Measurements from ENCODE around the gene RPS6KL1.

RPS6KL1 gene

DNA sequence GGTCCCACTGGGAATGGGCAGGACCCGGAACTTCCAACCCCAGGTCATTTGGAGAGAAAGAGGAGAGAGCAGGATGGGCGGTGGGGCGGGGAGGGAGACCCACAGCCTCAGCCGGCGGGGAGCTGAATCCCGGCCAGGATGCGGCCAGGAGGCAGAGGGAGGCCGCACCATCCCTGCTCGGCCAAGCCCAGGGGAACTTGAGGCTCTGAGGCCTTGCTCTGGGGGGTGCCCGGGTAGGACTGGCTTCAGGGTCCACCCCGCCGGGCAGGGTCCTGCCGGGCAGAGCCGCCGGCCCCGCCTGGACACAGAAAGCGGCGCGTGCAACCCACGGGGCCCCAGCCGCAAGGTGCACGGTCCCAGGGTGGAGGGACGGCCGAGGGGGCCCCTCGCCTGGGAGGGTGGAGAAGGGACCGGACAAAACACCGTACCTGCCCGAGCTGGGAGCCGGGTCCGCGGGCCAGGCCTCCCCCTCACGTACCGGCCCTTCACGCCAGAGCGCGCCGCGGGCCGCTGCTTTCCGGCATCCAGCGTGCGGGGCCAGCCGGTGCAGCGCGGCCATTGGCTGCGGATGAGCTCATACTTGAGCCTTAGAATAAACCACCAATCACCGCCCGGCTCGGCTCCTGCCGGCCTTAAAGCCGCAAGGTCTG is at the start of gene RPS6KL1:
Gene RPS6KL1 (minus strand): TSS at position 509 of the 650 bp plus-strand sequence. CDS start 1,719 bp downstream, outside the sequence.
- peak; percentile 100 for ATAC-seq
- TF ChIP-seq SNAI2 (CRISPR knock-in tag; IDR thresholded peaks at IDR 0.05) (peak; percentile 12; the same call in 1 of the 2 replicates), TCF4 (CRISPR knock-in tag; IDR thresholded peaks at IDR 0.05; ENCODE audit: borderline replicate concordance) (no peak)

DNA sequence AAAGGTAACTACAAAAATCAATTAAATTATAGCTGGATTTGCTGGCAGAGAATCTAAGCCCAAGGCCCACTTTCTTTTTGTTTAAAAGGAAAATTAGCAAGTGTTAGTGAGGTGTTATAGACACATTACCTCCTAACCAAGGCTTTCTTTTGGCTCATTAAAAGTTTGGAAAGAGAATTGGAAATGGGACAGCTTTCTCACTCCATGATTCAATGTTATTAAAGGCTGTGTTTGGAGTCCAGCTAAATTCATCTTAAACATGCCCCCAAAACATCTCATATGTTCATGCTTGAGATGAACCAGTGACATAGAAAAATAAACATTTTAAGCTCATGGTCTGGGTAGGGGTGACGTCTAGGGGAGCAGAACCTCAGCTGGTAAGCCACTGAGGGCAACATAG is 45.8 kb upstream of the RPS6KL1 start:
- no peak for ATAC-seq
- TF ChIP-seq SNAI2 (CRISPR knock-in tag; IDR thresholded peaks at IDR 0.05) (no peak), ESRRG (CRISPR knock-in tag; IDR thresholded peaks at IDR 0.05) (no peak)

DNA sequence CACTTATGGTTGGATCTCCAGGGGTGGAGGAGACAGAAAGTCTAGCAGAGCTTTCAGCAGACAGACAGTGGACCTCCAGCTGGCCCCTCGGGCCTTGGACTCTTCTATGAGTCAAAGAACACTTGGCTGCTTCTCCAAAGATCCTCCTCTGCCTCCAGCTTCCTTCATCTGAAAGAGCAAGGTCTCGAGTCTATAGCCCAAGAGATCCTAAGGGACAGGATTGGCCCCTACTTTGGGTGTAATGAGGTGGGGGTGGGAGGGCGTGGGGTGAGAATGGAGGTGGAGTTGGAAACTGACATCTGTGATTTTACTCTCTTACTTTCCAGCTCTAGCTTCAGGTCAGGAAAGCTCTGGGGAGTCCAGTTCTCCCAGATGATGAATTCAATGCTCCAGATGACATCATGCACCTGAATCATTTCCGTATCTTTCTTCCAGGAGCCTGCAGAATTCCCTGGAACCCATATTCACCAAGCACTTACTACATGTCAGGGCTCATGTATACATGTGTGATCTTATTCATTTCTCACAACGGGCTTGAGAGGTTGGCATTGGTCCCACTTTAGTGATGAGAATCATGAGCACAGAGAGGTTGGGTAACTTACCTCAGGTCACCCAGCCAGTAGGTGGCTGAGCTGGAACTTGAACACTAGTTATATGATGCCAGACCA is 42.6 kb upstream of the RPS6KL1 start:
- TF ChIP-seq ZNF8 (CRISPR knock-in tag; IDR thresholded peaks at IDR 0.05) (no peak), ZC3H10 (CRISPR knock-in tag; IDR thresholded peaks at IDR 0.05) (no peak), PPARA (CRISPR knock-in tag; IDR thresholded peaks at IDR 0.05; ENCODE audit: borderline replicate concordance) (no peak), ZFP30 (CRISPR knock-in tag; IDR thresholded peaks at IDR 0.05) (no peak), ARNTL (CRISPR knock-in tag; IDR thresholded peaks at IDR 0.05; ENCODE audit: borderline replicate concordance, low read depth) (no peak)
- TF ChIP-seq, protein P1, sequence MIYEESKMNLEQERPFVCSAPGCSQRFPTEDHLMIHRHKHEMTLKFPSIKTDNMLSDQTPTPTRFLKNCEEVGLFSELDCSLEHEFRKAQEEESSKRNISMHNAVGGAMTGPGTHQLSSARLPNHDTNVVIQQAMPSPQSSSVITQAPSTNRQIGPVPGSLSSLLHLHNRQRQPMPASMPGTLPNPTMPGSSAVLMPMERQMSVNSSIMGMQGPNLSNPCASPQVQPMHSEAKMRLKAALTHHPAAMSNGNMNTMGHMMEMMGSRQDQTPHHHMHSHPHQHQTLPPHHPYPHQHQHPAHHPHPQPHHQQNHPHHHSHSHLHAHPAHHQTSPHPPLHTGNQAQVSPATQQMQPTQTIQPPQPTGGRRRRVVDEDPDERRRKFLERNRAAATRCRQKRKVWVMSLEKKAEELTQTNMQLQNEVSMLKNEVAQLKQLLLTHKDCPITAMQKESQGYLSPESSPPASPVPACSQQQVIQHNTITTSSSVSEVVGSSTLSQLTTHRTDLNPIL (CRISPR knock-in tag; IDR thresholded peaks at IDR 0.05; ENCODE audit: low read depth), result no peak
- TF ChIP-seq, protein P2, sequence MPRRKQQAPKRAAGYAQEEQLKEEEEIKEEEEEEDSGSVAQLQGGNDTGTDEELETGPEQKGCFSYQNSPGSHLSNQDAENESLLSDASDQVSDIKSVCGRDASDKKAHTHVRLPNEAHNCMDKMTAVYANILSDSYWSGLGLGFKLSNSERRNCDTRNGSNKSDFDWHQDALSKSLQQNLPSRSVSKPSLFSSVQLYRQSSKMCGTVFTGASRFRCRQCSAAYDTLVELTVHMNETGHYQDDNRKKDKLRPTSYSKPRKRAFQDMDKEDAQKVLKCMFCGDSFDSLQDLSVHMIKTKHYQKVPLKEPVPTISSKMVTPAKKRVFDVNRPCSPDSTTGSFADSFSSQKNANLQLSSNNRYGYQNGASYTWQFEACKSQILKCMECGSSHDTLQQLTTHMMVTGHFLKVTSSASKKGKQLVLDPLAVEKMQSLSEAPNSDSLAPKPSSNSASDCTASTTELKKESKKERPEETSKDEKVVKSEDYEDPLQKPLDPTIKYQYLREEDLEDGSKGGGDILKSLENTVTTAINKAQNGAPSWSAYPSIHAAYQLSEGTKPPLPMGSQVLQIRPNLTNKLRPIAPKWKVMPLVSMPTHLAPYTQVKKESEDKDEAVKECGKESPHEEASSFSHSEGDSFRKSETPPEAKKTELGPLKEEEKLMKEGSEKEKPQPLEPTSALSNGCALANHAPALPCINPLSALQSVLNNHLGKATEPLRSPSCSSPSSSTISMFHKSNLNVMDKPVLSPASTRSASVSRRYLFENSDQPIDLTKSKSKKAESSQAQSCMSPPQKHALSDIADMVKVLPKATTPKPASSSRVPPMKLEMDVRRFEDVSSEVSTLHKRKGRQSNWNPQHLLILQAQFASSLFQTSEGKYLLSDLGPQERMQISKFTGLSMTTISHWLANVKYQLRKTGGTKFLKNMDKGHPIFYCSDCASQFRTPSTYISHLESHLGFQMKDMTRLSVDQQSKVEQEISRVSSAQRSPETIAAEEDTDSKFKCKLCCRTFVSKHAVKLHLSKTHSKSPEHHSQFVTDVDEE (CRISPR knock-in tag; IDR thresholded peaks at IDR 0.05), result no peak
- no peak for ATAC-seq

DNA sequence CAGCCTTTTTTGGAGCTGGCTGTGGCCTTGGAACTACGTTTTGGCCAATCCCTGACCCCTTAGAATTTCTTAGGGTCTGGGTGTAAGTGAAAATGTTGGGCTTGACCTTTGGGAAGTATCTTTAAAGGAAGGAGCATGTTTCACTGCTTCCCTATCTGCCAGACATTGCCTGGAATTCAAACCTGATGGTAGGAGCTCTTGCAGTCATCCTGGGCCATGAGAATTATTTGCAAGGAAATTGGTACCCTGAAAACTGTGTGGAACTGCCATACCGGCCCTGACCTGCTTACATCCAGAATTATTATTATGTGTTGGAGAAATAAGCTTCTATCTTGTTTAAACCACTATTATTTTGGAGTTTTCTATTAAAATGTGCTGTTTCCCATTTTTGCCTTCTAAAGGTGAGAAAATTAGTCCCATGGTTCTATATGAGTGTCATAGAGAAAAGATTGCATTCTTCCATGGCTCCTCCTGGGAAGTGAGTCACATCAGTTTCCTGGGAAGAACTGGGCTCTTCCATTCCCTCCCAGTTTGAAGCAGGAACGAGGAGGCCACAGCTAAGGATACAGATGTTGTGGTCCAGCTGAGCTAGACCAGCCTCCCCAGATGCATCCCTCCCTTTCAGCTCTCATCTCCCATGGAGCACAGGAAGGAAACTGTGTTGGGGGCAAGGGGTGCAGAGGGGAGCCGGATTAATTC is 41.9 kb upstream of the RPS6KL1 start:
- no peak for ATAC-seq
- TF ChIP-seq PPARA (CRISPR knock-in tag; IDR thresholded peaks at IDR 0.05; ENCODE audit: borderline replicate concordance) (no peak), ZNF8 (CRISPR knock-in tag; IDR thresholded peaks at IDR 0.05) (no peak), BACH2 (CRISPR knock-in tag; IDR thresholded peaks at IDR 0.05; ENCODE audit: borderline replicate concordance) (no peak), GLIS3 (CRISPR knock-in tag; IDR thresholded peaks at IDR 0.05) (no peak), ZFP3 (CRISPR knock-in tag; IDR thresholded peaks at IDR 0.05) (no peak), ARNTL (CRISPR knock-in tag; IDR thresholded peaks at IDR 0.05; ENCODE audit: borderline replicate concordance, low read depth) (no peak), RARB (CRISPR knock-in tag; IDR thresholded peaks at IDR 0.05) (no peak), ISL1 (CRISPR knock-in tag; IDR thresholded peaks at IDR 0.05) (no peak), CSDC2 (CRISPR knock-in tag; IDR thresholded peaks at IDR 0.05) (no peak), ZNF565 (CRISPR knock-in tag; conservative IDR thresholded peaks at IDR 0.05; ENCODE audit: low read depth) (no peak), ESRRG (CRISPR knock-in tag; IDR thresholded peaks at IDR 0.05) (no peak), TOX (CRISPR knock-in tag; IDR thresholded peaks at IDR 0.05; ENCODE audit: borderline replicate concordance) (no peak), ZFP30 (CRISPR knock-in tag; IDR thresholded peaks at IDR 0.05) (no peak)
- TF ChIP-seq, protein P3, sequence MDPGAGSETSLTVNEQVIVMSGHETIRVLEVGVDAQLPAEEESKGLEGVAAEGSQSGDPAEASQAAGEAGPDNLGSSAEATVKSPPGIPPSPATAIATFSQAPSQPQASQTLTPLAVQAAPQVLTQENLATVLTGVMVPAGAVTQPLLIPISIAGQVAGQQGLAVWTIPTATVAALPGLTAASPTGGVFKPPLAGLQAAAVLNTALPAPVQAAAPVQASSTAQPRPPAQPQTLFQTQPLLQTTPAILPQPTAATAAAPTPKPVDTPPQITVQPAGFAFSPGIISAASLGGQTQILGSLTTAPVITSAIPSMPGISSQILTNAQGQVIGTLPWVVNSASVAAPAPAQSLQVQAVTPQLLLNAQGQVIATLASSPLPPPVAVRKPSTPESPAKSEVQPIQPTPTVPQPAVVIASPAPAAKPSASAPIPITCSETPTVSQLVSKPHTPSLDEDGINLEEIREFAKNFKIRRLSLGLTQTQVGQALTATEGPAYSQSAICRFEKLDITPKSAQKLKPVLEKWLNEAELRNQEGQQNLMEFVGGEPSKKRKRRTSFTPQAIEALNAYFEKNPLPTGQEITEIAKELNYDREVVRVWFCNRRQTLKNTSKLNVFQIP (CRISPR knock-in tag; IDR thresholded peaks at IDR 0.05; ENCODE audit: borderline replicate concordance, low read depth), result no peak
- TF ChIP-seq, protein P1 (CRISPR knock-in tag; IDR thresholded peaks at IDR 0.05; ENCODE audit: low read depth), result no peak
- TF ChIP-seq, protein P4, sequence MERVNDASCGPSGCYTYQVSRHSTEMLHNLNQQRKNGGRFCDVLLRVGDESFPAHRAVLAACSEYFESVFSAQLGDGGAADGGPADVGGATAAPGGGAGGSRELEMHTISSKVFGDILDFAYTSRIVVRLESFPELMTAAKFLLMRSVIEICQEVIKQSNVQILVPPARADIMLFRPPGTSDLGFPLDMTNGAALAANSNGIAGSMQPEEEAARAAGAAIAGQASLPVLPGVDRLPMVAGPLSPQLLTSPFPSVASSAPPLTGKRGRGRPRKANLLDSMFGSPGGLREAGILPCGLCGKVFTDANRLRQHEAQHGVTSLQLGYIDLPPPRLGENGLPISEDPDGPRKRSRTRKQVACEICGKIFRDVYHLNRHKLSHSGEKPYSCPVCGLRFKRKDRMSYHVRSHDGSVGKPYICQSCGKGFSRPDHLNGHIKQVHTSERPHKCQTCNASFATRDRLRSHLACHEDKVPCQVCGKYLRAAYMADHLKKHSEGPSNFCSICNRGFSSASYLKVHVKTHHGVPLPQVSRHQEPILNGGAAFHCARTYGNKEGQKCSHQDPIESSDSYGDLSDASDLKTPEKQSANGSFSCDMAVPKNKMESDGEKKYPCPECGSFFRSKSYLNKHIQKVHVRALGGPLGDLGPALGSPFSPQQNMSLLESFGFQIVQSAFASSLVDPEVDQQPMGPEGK (CRISPR knock-in tag; IDR thresholded peaks at IDR 0.05; ENCODE audit: borderline replicate concordance), result no peak
- TF ChIP-seq, protein P5, sequence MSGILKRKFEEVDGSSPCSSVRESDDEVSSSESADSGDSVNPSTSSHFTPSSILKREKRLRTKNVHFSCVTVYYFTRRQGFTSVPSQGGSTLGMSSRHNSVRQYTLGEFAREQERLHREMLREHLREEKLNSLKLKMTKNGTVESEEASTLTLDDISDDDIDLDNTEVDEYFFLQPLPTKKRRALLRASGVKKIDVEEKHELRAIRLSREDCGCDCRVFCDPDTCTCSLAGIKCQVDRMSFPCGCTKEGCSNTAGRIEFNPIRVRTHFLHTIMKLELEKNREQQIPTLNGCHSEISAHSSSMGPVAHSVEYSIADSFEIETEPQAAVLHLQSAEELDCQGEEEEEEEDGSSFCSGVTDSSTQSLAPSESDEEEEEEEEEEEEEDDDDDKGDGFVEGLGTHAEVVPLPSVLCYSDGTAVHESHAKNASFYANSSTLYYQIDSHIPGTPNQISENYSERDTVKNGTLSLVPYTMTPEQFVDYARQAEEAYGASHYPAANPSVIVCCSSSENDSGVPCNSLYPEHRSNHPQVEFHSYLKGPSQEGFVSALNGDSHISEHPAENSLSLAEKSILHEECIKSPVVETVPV (CRISPR knock-in tag; IDR thresholded peaks at IDR 0.05), result no peak

All from SK-N-SH treated with all-trans-retinoic acid at 6 μM for 48 hours (cell line).